Left kidney (tissue), 8 donors: ENCODE data around the gene ABCF1. TPM values are rescaled to one million over a fixed set of nuclear protein-coding genes. Genes with fewer than 3 reads are reported as not detected.
"Not testable (repeated sequence)": the region's sequence is repeated elsewhere in the genome, so short reads cannot be mapped to it uniquely, and the experiment has no call there.

Experiments
- DNase-seq: peaks from one replicate; pipeline ENCODE4 v3.0.0-alpha.2; 2013
- long read RNA-seq, 8 donors: transcript quantifications; one replicate each; lab custom pipeline, GENCODE V29; 2026
- polyA plus RNA-seq: library from polyadenylated mRNA; unstranded; fragments of 120-200 nt; gene quantifications from one replicate; pipeline ENCODE4 v1.2.1, GENCODE V29; 2013; ENCODE audit not compliant: insufficient read length

ABCF1 gene
- 76.0 TPM for polyA plus RNA-seq
- long read RNA-seq, donor 1, partial matches to known transcripts: 16 of 20 reads
- long read RNA-seq, donor 1, other reads (novel, unspliced or antisense): 0 of 20 reads
- long read RNA-seq, donor 2, partial matches to known transcripts: 12 of 14 reads
- long read RNA-seq, donor 2, other reads (novel, unspliced or antisense): 0 of 14 reads
- long read RNA-seq, donor 3, partial matches to known transcripts: 12 of 14 reads
- long read RNA-seq, donor 3, other reads (novel, unspliced or antisense): 0 of 14 reads
- long read RNA-seq, donor 4, partial matches to known transcripts: 0 of 1 reads
- long read RNA-seq, donor 4, other reads (novel, unspliced or antisense): 0 of 1 reads
- long read RNA-seq, donor 5, partial matches to known transcripts: 0 of 7 reads
- long read RNA-seq, donor 5, other reads (novel, unspliced or antisense): 5 of 7 reads
- long read RNA-seq, donor 6, partial matches to known transcripts: 58 of 60 reads
- long read RNA-seq, donor 6, other reads (novel, unspliced or antisense): 0 of 60 reads
- long read RNA-seq, donor 7, partial matches to known transcripts: 51 of 74 reads
- long read RNA-seq, donor 7, other reads (novel, unspliced or antisense): 18 of 74 reads
- long read RNA-seq, donor 8, partial matches to known transcripts: 0 of 1 reads
- long read RNA-seq, donor 8, other reads (novel, unspliced or antisense): 0 of 1 reads

GRCh38 chr6:30571075-30571761 lies at the start of gene ABCF1:
TSS of gene ABCF1 (plus strand) at chr6:30571442. CDS start at chr6:30571488, 46 bp downstream.
- peak; percentile 97 for DNase-seq

GRCh38 chr6:30521952-30522351 lies 49.3 kb upstream of the ABCF1 start:
- not testable (repeated sequence) for DNase-seq

- not testable (repeated sequence) for DNase-seq
These were observed 44.8 kb upstream of the ABCF1 start for GRCh38 chr6:30526444-30526843.

- DNase-seq: not testable (repeated sequence)
These were observed 41.8 kb upstream of the ABCF1 start for GRCh38 chr6:30529349-30529875.

GRCh38 chr6:30530014-30530413 lies 41.2 kb upstream of the ABCF1 start:
- DNase-seq: no peak

GRCh38 chr6:30533460-30534294 lies 37.6 kb upstream of the ABCF1 start:
- no peak for DNase-seq

- DNase-seq: no peak
These were observed 33.3 kb upstream of the ABCF1 start for GRCh38 chr6:30537931-30538330.

GRCh38 chr6:30541515-30542403 lies 29.5 kb upstream of the ABCF1 start:
- DNase-seq: peak; percentile 84

GRCh38 chr6:30542404-30542725 lies 28.9 kb upstream of the ABCF1 start:
- DNase-seq: no peak

GRCh38 chr6:30542915-30543314 lies 28.3 kb upstream of the ABCF1 start:
- DNase-seq: no peak

GRCh38 chr6:30543821-30544220 lies 27.4 kb upstream of the ABCF1 start:
- DNase-seq: no peak

- DNase-seq: peak; percentile 45
These were observed 26.5 kb upstream of the ABCF1 start for GRCh38 chr6:30544666-30545272.

- no peak for DNase-seq
These were observed 23.8 kb upstream of the ABCF1 start for GRCh38 chr6:30547454-30547853.

- no peak for DNase-seq
These were observed 22.9 kb upstream of the ABCF1 start for GRCh38 chr6:30548375-30548774.

GRCh38 chr6:30554404-30554803 lies 16.8 kb upstream of the ABCF1 start:
- DNase-seq: no peak

GRCh38 chr6:30554962-30555815 lies 16.1 kb upstream of the ABCF1 start:
- no peak for DNase-seq

GRCh38 chr6:30555816-30556065 lies 15.5 kb upstream of the ABCF1 start:
- DNase-seq: peak; percentile 60

GRCh38 chr6:30556066-30556905 lies 15.0 kb upstream of the ABCF1 start, which contains the start of gene GNL1:
TSS of gene GNL1 (minus strand) at chr6:30556489. CDS start at chr6:30556203, 286 bp downstream.
- peak; percentile 91 for DNase-seq
